ENCODE results near the gene CHN2.

CHN2 gene

DNA sequence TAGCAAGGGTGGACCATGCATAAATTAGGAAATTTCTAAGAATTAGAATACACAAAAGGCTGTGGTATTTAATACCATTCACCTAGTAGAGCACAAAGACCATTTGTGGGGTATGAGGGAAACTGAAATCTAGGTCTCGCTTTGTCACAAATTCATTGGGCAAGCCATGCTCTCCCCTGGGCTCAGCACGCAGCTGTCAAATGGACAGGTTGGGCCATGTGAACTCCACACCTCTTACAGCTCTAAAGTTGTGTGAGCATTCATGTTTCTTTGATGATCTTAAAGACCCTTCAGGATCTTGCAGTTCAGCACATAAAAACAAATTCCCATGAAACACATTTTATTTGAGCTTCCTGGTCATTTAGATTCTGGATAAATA is 121.3 kb downstream of the CHN2 start:
- TF ChIP-seq ZFX (IDR thresholded peaks at IDR 0.05; ENCODE audit: borderline replicate concordance): no peak
- no peak overlapping the region for H3K27ac ChIP-seq

DNA sequence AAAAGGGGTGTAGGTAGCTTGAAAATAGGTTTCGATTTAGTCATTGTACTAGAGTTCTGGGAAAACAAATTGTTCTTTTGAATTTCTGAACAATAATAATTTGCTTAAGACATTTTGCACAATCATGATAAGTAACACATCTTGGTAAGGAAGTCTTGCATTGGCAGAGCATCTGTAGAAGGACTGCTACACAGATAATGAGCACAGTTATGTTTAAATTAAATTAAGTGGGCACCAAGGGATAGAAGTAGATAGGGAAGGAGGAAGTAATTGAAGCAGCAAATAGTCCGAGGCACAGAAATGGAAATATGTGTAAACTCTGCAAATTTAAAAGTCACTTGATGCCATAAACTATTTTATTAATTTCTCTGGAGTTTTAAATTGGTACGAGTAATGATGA is 122.4 kb downstream of the CHN2 start:
- no peak for TF ChIP-seq ZFX (IDR thresholded peaks at IDR 0.05; ENCODE audit: borderline replicate concordance)
- TF ChIP-seq, protein P1, sequence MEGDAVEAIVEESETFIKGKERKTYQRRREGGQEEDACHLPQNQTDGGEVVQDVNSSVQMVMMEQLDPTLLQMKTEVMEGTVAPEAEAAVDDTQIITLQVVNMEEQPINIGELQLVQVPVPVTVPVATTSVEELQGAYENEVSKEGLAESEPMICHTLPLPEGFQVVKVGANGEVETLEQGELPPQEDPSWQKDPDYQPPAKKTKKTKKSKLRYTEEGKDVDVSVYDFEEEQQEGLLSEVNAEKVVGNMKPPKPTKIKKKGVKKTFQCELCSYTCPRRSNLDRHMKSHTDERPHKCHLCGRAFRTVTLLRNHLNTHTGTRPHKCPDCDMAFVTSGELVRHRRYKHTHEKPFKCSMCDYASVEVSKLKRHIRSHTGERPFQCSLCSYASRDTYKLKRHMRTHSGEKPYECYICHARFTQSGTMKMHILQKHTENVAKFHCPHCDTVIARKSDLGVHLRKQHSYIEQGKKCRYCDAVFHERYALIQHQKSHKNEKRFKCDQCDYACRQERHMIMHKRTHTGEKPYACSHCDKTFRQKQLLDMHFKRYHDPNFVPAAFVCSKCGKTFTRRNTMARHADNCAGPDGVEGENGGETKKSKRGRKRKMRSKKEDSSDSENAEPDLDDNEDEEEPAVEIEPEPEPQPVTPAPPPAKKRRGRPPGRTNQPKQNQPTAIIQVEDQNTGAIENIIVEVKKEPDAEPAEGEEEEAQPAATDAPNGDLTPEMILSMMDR (IDR thresholded peaks at IDR 0.05): no peak
- no peak overlapping the region for H3K27ac ChIP-seq

DNA sequence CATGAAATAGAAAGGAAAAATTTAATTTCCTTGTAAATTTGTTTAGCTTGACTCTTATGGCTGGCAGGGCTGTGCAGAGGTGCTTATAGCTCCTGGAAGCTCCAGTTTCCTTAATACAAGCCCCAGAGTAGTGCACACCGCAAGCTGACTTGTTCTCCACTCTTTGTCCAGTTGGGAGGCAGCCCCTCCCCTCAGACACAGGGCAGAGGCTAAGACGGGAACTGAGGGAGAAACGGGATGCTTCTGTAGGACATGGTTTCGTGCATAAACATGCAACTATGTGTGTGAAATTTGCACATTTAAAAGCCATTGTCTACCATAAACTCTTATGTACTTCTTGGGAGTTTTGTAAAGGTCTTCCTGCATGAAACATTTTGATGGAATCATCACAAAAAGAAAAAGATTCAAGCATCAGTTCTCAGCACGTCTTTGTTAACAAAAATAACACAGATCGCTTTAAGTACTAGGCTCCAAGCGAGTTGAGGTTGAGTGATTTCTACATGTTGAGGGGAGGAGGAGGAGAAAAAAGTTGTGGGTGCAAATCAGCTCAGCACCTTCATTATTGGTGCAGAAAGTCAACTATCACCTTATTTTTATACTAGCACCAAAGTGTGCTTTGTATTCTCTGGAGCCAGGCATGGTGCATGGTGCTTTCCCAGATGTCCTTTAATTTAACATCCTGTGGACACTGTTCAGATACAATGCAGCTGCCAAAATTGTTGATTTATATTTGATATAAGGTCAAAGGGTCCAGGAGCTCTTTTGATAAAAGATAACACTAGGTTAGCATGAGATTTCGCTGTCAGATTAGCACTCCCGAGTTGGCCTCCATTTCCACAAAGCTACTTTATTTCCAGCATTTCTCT is 124.5 kb downstream of the CHN2 start:
- no peak for TF ChIP-seq ZFX (IDR thresholded peaks at IDR 0.05; ENCODE audit: borderline replicate concordance)
- TF ChIP-seq, protein P1 (IDR thresholded peaks at IDR 0.05): no peak

DNA sequence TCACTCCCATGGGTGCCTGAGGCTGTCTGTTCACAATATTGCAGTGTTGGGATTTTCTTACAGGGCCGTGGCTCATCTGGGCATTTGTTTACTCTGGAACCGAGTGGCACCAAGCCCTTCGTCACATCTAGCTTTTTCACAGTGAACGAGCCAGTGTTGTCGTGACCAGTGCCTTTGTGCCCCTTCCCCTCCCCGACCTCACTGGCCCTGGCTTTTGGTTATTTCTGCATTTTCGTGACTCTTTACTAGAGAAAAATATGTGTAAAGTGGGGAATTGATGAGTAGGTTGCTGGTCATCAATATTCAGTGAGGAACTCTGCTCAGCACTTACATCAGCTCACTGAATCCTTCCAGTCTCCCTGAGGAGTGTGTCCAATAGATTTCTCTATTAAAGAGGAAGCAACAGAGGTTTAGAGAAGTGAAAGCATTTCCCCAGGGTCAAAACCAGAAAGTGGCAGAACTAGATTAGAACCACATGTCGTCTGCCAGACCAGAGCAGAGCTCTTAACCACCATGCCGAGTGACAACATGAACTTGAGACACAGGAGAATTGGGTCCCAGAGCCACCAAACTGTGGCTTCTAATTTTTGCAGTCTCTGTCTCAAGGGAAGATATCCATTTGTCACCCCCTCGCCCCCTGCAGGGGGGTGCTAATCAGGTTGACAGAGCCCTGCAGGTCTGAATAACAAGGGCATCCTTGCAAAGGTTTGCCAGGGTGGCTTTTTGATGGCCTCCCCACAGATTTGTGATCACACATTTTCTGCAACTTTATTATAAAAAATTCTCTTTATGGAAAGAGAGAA is 125.3 kb downstream of the CHN2 start:
- H3K27ac ChIP-seq: no peak overlapping the region

More for the DNA sequence above, 124.5 kb downstream of the CHN2 start:
- no peak overlapping the region for H3K27ac ChIP-seq

DNA sequence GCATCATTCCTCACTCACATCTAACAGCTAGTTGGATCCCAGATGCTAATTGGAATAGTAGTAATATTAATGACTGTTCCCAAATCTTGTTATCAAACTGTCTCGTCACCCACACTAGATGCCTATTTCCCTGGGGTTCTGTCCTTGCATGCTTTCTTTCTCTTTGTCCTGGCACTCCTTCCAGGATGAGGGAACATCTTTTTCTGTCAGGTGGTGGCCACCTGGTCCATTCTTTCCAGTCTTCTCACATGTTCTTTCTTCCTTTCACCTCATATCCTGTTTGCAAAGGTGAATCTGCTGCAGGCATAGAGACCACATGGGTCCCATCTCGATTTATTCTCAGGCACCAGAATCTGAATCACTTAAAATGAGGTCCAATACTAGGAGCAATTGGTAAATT is 126.0 kb downstream of the CHN2 start:
- no peak for TF ChIP-seq ZFX (IDR thresholded peaks at IDR 0.05; ENCODE audit: borderline replicate concordance)
- TF ChIP-seq, protein P1 (IDR thresholded peaks at IDR 0.05): no peak
- H3K27ac ChIP-seq: no peak overlapping the region

More for the DNA sequence above, 125.3 kb downstream of the CHN2 start:
- no peak for TF ChIP-seq ZFX (IDR thresholded peaks at IDR 0.05; ENCODE audit: borderline replicate concordance)
- TF ChIP-seq, protein P1 (IDR thresholded peaks at IDR 0.05): no peak

DNA sequence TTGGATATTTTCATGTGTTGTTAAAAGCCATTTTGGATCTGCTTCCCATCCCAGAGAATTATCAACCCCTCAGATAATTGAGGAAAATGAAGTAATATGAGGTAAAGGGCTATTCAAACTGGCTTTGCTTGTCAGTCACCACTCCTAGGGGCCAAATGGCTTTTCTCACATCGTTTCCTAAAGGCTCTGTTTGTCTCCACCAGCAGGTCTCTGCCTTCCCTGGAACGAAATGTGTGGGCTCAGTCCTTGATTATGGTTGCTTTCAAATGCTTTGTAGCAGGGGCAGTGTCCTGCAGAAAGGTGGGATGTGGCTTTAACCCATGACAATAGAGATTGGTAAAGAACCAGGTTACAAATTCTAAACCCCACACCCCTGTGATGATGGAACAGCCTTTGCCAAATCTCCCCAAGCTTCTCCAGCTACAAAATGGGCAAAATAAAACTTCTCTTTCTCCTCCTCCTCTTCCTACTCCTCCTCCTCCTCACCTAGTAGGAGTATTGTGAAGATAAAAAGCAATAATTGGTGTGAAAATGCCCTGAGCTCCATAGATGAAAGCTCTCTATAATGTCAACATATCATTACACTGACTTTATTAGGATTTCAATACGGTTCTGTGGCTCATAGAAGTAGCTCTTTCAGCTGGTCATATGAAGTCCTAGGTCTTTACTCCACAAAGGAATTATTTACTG is 127.6 kb downstream of the CHN2 start:
- no peak for TF ChIP-seq ZFX (IDR thresholded peaks at IDR 0.05; ENCODE audit: borderline replicate concordance)
- TF ChIP-seq, protein P1 (IDR thresholded peaks at IDR 0.05): no peak
- no peak overlapping the region for H3K27ac ChIP-seq

DNA sequence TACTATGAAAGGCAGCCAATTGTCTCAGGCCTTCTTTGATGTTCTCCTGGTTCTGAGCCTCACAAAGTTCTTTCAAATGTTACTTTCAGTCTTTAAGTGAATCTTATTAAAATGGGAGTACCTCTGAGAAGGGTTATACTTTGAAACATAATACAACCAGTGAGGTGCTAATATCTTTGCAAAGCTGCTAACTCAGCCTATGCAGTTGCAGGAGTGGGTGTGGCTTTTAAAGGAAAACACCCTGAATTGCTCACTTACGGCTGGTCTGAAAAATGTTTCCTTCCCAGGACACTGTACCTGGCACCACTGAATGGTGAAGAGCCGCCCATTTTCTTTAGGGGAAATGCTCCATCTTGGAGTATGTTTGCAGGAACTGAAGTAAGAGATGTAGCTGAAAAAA is 130.9 kb downstream of the CHN2 start:
- TF ChIP-seq, protein P1 (IDR thresholded peaks at IDR 0.05): no peak
- TF ChIP-seq ZFX (IDR thresholded peaks at IDR 0.05; ENCODE audit: borderline replicate concordance): no peak

More for the DNA sequence above, 130.9 kb downstream of the CHN2 start:
- no peak overlapping the region for H3K27ac ChIP-seq

Measured in 22Rv1 (cell line).